Measurements from ENCODE around the gene ADAM19. TPM values are rescaled to one million over a fixed set of nuclear protein-coding genes. Genes with fewer than 3 reads are reported as not detected.

The ADAM19 gene
- total and polyA plus RNA-seq, 2 donors (not counting 1 experiment from before 2014, with no cell fraction given), result 13.0 to 65.2 TPM

DNA sequence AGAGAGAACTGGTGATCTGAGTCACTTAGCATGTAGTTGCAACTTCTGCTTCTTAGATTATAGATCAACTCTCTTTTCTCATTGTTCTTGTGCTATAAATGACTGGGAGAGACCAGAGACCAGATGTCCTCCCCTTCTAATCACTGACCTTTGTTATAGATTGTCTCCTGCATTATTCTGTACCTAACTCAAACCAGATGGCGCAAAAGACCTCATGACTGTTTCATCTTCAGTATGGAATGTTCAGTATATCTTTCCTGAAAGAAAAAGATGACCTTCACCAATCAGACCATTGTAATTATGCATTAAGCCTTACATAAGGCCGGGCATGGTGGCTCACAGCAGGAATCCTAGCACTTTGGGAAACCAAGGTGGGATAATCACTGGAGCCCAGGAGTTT is 30.5 kb upstream of the ADAM19 start:
- no peaks in the 10 kb centered on the region for H3K79me2 ChIP-seq (ENCODE audit: control insufficient read depth, insufficient read depth, low read length)
- TF ChIP-seq EZH2 (IDR thresholded peaks at IDR 0.05; ENCODE audit: low read length, missing control alignments) (no peak), CTCF (conservative IDR thresholded peaks at IDR 0.05 in 1 of 2, IDR thresholded peaks at IDR 0.05 in 1 of 2; ENCODE audit: low read depth in 1 of 2, low read length in 2 of 2) (no peak)
- no peaks in the 10 kb centered on the region for H3K27me3 ChIP-seq (ENCODE audit: control insufficient read depth, insufficient read depth, low read length)
- H3K4me3 ChIP-seq (replicated peaks in 1 of 4; ENCODE audit: control extremely low read depth in 1 of 4, insufficient read depth in 1 of 4, low read depth in 3 of 4, low read length in 4 of 4), result no peak overlapping the region
- no peak overlapping the region for H2AFZ ChIP-seq (ENCODE audit: low read length)
- H3K4me2 ChIP-seq (ENCODE audit: extremely low read depth, insufficient read depth, low read length), result no peak overlapping the region
- H3K36me3 ChIP-seq (ENCODE audit: control insufficient read depth, insufficient read depth, low read length), result no peaks in the 10 kb centered on the region
- H4K20me1 ChIP-seq (ENCODE audit: control insufficient read depth, extremely low read depth, insufficient read depth, low read length), result no peaks in the 10 kb centered on the region
- H3K4me1 ChIP-seq (ENCODE audit: control insufficient read depth, extremely low read depth, insufficient read depth, low read length), result peaks cover 5% of the 10 kb centered on the region
- H3K27ac ChIP-seq (ENCODE audit: insufficient read depth, low read length), result no peak overlapping the region
- H3K9me3 ChIP-seq (ENCODE audit: control insufficient read depth, insufficient read depth, low read depth, low read length), result no peaks in the 10 kb centered on the region
- no peak for DNase-seq (ENCODE audit: low read depth in 2 of 2)
- no peak overlapping the region for H3K9ac ChIP-seq (ENCODE audit: insufficient read depth, low read length)

DNA sequence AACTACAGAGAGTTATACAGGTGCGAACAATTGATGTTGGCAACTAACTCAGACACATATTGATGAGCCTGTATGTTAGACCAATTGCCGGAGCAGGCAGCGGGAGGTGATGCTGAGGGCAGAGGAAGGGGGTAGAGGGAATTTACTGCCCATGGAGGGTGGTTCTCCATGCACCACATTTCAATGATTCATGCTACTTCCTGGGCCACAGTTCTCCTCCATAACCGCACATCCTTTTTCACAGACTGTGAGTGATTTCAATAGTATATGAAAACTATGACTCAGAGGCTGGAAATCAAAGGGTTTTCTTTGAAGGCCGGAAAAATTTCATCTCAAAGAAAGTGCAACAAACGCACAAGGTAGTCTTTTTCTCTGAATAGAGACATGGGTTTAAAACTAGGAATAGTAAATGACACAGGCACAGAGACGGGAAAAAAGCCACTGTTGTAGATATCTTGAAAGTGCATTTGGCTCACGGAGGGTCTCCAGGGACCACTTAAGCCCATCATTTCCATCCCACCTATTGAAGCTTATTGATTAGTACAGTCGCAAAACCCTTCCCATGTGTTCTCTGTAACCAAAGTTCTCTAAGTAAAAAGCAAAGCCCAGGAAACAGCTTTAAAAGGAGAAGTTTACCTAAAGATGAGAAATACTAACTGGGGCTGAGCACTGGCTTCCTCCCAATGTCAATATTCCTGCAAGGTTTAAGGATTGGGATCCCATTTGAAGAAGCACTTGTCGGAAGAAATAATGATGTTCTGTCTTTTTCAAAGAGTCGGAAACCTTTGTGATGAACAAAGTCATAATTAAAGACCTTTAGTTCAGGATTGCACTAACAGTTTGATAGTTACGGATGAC is 28.0 kb upstream of the ADAM19 start:
- Histone ChIP-seq H3K9ac (ENCODE audit: insufficient read depth, low read length) (no peak overlapping the region), H3K36me3 (ENCODE audit: control insufficient read depth, insufficient read depth, low read length) (no peaks in the 10 kb centered on the region), H3K4me2 (ENCODE audit: extremely low read depth, insufficient read depth, low read length) (peak overlapping the region; percentile 46), H3K4me1 (ENCODE audit: control insufficient read depth, extremely low read depth, insufficient read depth, low read length) (peaks cover 5% of the 10 kb centered on the region), H2AFZ (ENCODE audit: low read length) (no peak overlapping the region), H3K27ac (ENCODE audit: insufficient read depth, low read length) (no peak overlapping the region), H3K27me3 (ENCODE audit: control insufficient read depth, insufficient read depth, low read length) (no peaks in the 10 kb centered on the region), H3K4me3 (replicated peaks in 1 of 4; ENCODE audit: control extremely low read depth in 1 of 4, insufficient read depth in 1 of 4, low read depth in 3 of 4, low read length in 4 of 4) (no peak overlapping the region), H4K20me1 (ENCODE audit: control insufficient read depth, extremely low read depth, insufficient read depth, low read length) (no peaks in the 10 kb centered on the region), H3K9me3 (ENCODE audit: control insufficient read depth, insufficient read depth, low read depth, low read length) (no peaks in the 10 kb centered on the region), H3K79me2 (ENCODE audit: control insufficient read depth, insufficient read depth, low read length) (no peaks in the 10 kb centered on the region)
- TF ChIP-seq EZH2 (IDR thresholded peaks at IDR 0.05; ENCODE audit: low read length, missing control alignments) (no peak), CTCF (conservative IDR thresholded peaks at IDR 0.05 in 1 of 2, IDR thresholded peaks at IDR 0.05 in 1 of 2; ENCODE audit: low read depth in 1 of 2, low read length in 2 of 2) (no peak)
- DNase-seq (ENCODE audit: low read depth in 2 of 2), result peak; percentile 82 to 98

DNA sequence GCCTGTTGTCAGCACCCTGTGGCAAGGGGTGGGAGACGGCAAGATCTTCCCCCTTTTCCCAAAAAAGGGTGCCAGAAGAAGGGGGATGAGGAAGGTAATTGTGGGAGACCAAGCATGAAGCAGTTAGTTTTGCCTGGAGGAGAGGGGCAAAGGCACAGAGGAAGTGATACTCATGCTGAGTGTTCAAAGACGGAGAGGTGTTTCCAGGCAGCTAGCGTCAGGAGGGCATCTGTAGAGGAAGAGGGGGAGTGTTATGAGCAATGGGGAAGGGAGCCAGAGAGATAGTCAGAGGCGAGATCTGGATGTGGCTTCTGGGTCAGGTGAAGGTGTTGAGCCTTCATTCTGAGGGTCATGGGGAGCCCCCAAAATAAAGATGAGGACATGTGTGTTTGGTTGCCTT is 26.9 kb upstream of the ADAM19 start:
- no peaks in the 10 kb centered on the region for H3K36me3 ChIP-seq (ENCODE audit: control insufficient read depth, insufficient read depth, low read length)
- no peaks in the 10 kb centered on the region for H3K27me3 ChIP-seq (ENCODE audit: control insufficient read depth, insufficient read depth, low read length)
- no peak overlapping the region for H3K27ac ChIP-seq (ENCODE audit: insufficient read depth, low read length)
- DNase-seq (ENCODE audit: low read depth in 2 of 2), result peak in 1 of 2 donors; percentile 69
- H4K20me1 ChIP-seq (ENCODE audit: control insufficient read depth, extremely low read depth, insufficient read depth, low read length), result no peaks in the 10 kb centered on the region
- no peaks in the 10 kb centered on the region for H3K79me2 ChIP-seq (ENCODE audit: control insufficient read depth, insufficient read depth, low read length)
- H3K4me3 ChIP-seq (replicated peaks in 1 of 4; ENCODE audit: control extremely low read depth in 1 of 4, insufficient read depth in 1 of 4, low read depth in 3 of 4, low read length in 4 of 4), result no peak overlapping the region
- H3K9ac ChIP-seq (ENCODE audit: insufficient read depth, low read length), result no peak overlapping the region
- no peak overlapping the region for H3K4me2 ChIP-seq (ENCODE audit: extremely low read depth, insufficient read depth, low read length)
- H2AFZ ChIP-seq (ENCODE audit: low read length), result no peak overlapping the region
- peaks cover 5% of the 10 kb centered on the region for H3K4me1 ChIP-seq (ENCODE audit: control insufficient read depth, extremely low read depth, insufficient read depth, low read length)
- no peaks in the 10 kb centered on the region for H3K9me3 ChIP-seq (ENCODE audit: control insufficient read depth, insufficient read depth, low read depth, low read length)
- TF ChIP-seq CTCF (conservative IDR thresholded peaks at IDR 0.05 in 1 of 2, IDR thresholded peaks at IDR 0.05 in 1 of 2; ENCODE audit: low read depth in 1 of 2, low read length in 2 of 2), result no peak
- TF ChIP-seq EZH2 (IDR thresholded peaks at IDR 0.05; ENCODE audit: low read length, missing control alignments), result no peak
